HG03045 (cell line): Measurements from ENCODE around the gene HEATR5B.
"Not testable (repeated sequence)": the region's sequence is repeated elsewhere in the genome, so short reads cannot be mapped to it uniquely, and the experiment has no call there.

Source experiments
- ATAC-seq: cut with Tn5 transposase; IDR thresholded peaks from one replicate; pipeline ENCODE4 v1.9.1; 2021; ENCODE audit warnings: mild to moderate bottlenecking, moderate library complexity; ENCODE audit not compliant: unreplicated experiment

The HEATR5B gene

GRCh38 chr2:37068686-37069085 is 15.5 kb downstream of the HEATR5B start:
- no peak for ATAC-seq

- no peak for ATAC-seq
Measured at GRCh38 chr2:37061776-37062175, 22.4 kb downstream of the HEATR5B start.

- ATAC-seq: no peak
Measured at GRCh38 chr2:37061013-37061711, 23.0 kb downstream of the HEATR5B start.

- ATAC-seq: no peak
Measured at GRCh38 chr2:37060446-37060845, 23.7 kb downstream of the HEATR5B start.

- no peak for ATAC-seq
Measured at GRCh38 chr2:37059841-37060240, 24.3 kb downstream of the HEATR5B start.

- no peak for ATAC-seq
Measured at GRCh38 chr2:37052600-37053332, 31.4 kb downstream of the HEATR5B start.

- no peak for ATAC-seq
Measured at GRCh38 chr2:37039580-37039979, 44.6 kb downstream of the HEATR5B start.

GRCh38 chr2:37037771-37038170 is 46.4 kb downstream of the HEATR5B start:
- ATAC-seq: no peak

GRCh38 chr2:37029758-37030157 is 54.4 kb downstream of the HEATR5B start:
- ATAC-seq: no peak

- no peak for ATAC-seq
Measured at GRCh38 chr2:37026050-37026449, 58.1 kb downstream of the HEATR5B start.

- ATAC-seq: no peak
Measured at GRCh38 chr2:37020887-37021796, 63.0 kb downstream of the HEATR5B start.

- ATAC-seq: no peak
Measured at GRCh38 chr2:37020212-37020886, 63.8 kb downstream of the HEATR5B start.

GRCh38 chr2:37013315-37013641 is 70.9 kb downstream of the HEATR5B start:
- no peak for ATAC-seq

GRCh38 chr2:37011130-37011529 is 73.0 kb downstream of the HEATR5B start:
- ATAC-seq: no peak

- ATAC-seq: peak; percentile 93
Measured at GRCh38 chr2:37005118-37005868, 78.9 kb downstream of the HEATR5B start.

GRCh38 chr2:37000988-37001556 is 83.1 kb downstream of the HEATR5B start:
- ATAC-seq: no peak

- no peak for ATAC-seq
Measured at GRCh38 chr2:37000318-37000717, 83.9 kb downstream of the HEATR5B start.

GRCh38 chr2:36999416-36999815 is 84.8 kb downstream of the HEATR5B start:
- ATAC-seq: not testable (repeated sequence)

- ATAC-seq: no peak
Measured at GRCh38 chr2:36993841-36994620, 90.1 kb downstream of the HEATR5B start.
